Heart right ventricle (tissue), 16 donors: ENCODE measurements around the gene PFN3. TPM values are rescaled to one million over a fixed set of nuclear protein-coding genes. Genes with fewer than 3 reads are reported as not detected.

Experiments
- ATAC-seq, 8 donors: fragments of 200-7000 bp; cut with Tn5 transposase; one replicate each; pipeline ENCODE4 v1.9.1; 2020; ENCODE audit warnings: mild to moderate bottlenecking in 8 of 8, moderate library complexity in 8 of 8, moderate number of reproducible peaks in 1 of 8
- DNase-seq, 2 donors: peaks; one replicate each; pipeline ENCODE4 v3.0.0-alpha.2; 2020
- H3K27ac ChIP-seq, 10 donors: fragments of 200-600 bp; sonication (generic) in 2 of 10; one replicate each; pipeline versions ENCODE4 v1.5.0 to v1.8.0; 2020 to 2022; ENCODE audit warnings: mild to moderate bottlenecking in 3 of 10
- H3K27me3 ChIP-seq, 7 donors: fragments of 200-600 bp; one replicate each; pipeline ENCODE4 v1.8.0; 2021 to 2022; ENCODE audit warnings: mild to moderate bottlenecking in 2 of 7
- H3K36me3 ChIP-seq, 9 donors: fragments of 200-600 bp; sonication (generic) in 1 of 9; one replicate each; pipeline versions ENCODE4 v1.5.0 to v1.8.0; 2020 to 2022; ENCODE audit warnings: mild to moderate bottlenecking in 2 of 9
- H3K4me1 ChIP-seq, 9 donors: fragments of 200-600 bp; sonication (generic) in 1 of 9; one replicate each; pipeline versions ENCODE4 v1.5.0 to v1.8.0; 2020 to 2022; ENCODE audit warnings: mild to moderate bottlenecking in 4 of 9
- H3K4me3 ChIP-seq, 10 donors: fragments of 200-600 bp; sonication (generic) in 2 of 10; one replicate each; pipeline versions ENCODE4 v1.5.0 to v1.8.0; 2020 to 2022; ENCODE audit warnings: mild to moderate bottlenecking in 7 of 10, moderate library complexity in 2 of 10
- H3K9me3 ChIP-seq, 11 donors: fragments of 200-600 bp in 10 of 11; sonication (generic) in 2 of 11; one replicate each; pipeline versions ENCODE4 v1.5.0 to v1.8.0; 2013 to 2022; ENCODE audit warnings: mild to moderate bottlenecking in 2 of 11, control low read depth in 1 of 11, moderate library complexity in 1 of 11
- CTCF ChIP-seq, 9 donors: fragments of 200-600 bp; sonication (generic) in 2 of 9; IDR thresholded peaks; one replicate each; pipeline versions ENCODE4 v1.5.0 to v1.8.0; 2021 to 2022; ENCODE audit warnings: antibody characterized with exemption in 9 of 9, mild to moderate bottlenecking in 5 of 9, moderate library complexity in 1 of 9
- whole genome bisulfite sequencing, 2 donors: extraction: QIAGEN DNeasy Blood & Tissue Kit; methylation state at CpG; one replicate each; pipeline ENCODE4 v1.1.7; 2013; ENCODE audit warnings: inconsistent platforms in 1 of 2; 5-methylcytosine and 5-hydroxymethylcytosine counted together
- intact Hi-C, 10 donors: fragments of 100-400 bp; cut with DNase I; formaldehyde crosslinking; loops; one replicate each; pipeline versions ENCODE4 v1.11.1 to v1.14.2; 2022
- polyA plus RNA-seq, 2 donors: library from polyadenylated mRNA; stranded (reverse); fragments of 200-250 nt; gene quantifications; one replicate each; pipeline ENCODE4 v1.2.3, GENCODE V29; 2013
- total RNA-seq, 10 donors: library from RNA; stranded (reverse); fragmentation: NEBNext Ultra II Directional in 3 of 10; extraction: Animal tissue kit (Norgen Biotek cat#: 25700) in 3 of 10; gene quantifications; one replicate each; pipeline versions ENCODE4 v1.2.1 to v1.2.4, GENCODE V29; 2021 to 2023
- donor health status: Arrhythmogenic right ventricular cardiomyopathy.
- donor health status: ischemic (EF 13 %, LVEDD 7.1; RV severe dilation, severe dysfunction).
- donor health status: healthy with polysubstance abuse.
- donor health status: DM: no; HTN: yes; CAD: no.
- donor health status: DM: no; HTN: no; CAD: no.
- donor health status: ischemic (EF 25% LVEDD 6.9; RV normal size, moderate dysfunction).
- donor health status: ischemic (EF 25% LVEDD 5.7; RV mildly dilated, moderate dysfunction).
- donor health status: healthy.
- donor health status: DM: yes; HTN: yes; CAD: no.
- donor health status: Ischemic cardiomyopathy.
- donor health status: ischemic (EF 35%, LVEDD 5.7; RV mildly dilated, moderate dysfunction).
- donor health status: nonischemic (EF 11% LVEDD 7.7; RV severe dilation, severe dysfunction).
- donor health status: DM: yes; HTN: yes; CAD: no.
- donor health status: PGD.
- donor health status: ischemic (EF 29% LVEDD 5.4; RV normal size, mild dysfunction).
- donor health status: nonischemic (EF 23%, LVEDD 6.1; RV moderate dilation, normal function).

PFN3 gene
- total and polyA plus RNA-seq, 12 donors = not detected

GRCh38 chr5:177427211-177427822 is 26.9 kb upstream of the PFN3 start:
- ATAC-seq (no peak), DNase-seq (no peak)
- Histone ChIP-seq H3K4me1 (peaks cover 16 to 65% (median 40%) of the 10 kb centered on the region in 9 donors), H3K4me3 (peak overlapping the region; percentile 75 to 99 (median 92)), H3K27me3 (no peaks in the 10 kb centered on the region), H3K27ac (peak overlapping the region in 9 of 10 donors; percentile 83 to 96 (median 89)), H3K9me3 (no peaks in the 10 kb centered on the region), H3K36me3 (peaks cover 0 to 27% (median 3%) of the 10 kb centered on the region in 9 donors)
- 15% methylated on average over 11 of the region's 11 CpGs for WGBS, 2 donors
- intact Hi-C loops = loop anchor here in 1 of 10 donors (2.0 kb wide), 1 partner anchor 69 kb away; the partner anchor contains the start of gene PDLIM7
- TF ChIP-seq CTCF (IDR thresholded peaks at IDR 0.05) = no peak

GRCh38 chr5:177426566-177427210 is 26.2 kb upstream of the PFN3 start, which contains the start of gene GRK6:
GRK6 (plus strand) TSS chr5:177426676; CDS start chr5:177426846, 170 bp downstream.
- Histone ChIP-seq H3K36me3 (peaks cover 0 to 21% (median 0%) of the 10 kb centered on the region in 9 donors), H3K27ac (peak within 1 kb of the TSS; percentile 85 to 96 (median 94)), H3K4me3 (peak within 1 kb of the TSS; percentile 75 to 99 (median 92)), H3K27me3 (no peaks in the 10 kb centered on the region), H3K4me1 (peaks cover 16 to 59% (median 34%) of the 10 kb centered on the region in 9 donors), H3K9me3 (no peaks in the 10 kb centered on the region)
- ATAC-seq (no peak), DNase-seq (peak; percentile 51 to 56)
- 0 to 1% methylated on average over 75 to 82 of the region's 82 CpGs for WGBS, 2 donors
- TF ChIP-seq CTCF (IDR thresholded peaks at IDR 0.05) = no peak
- intact Hi-C loops = loop anchor here in 1 of 10 donors (2.0 kb wide), 1 partner anchor 70 kb away; the partner anchor contains the start of gene PDLIM7

- WGBS, 2 donors = 0% methylated on average over 51 to 52 of the region's 52 CpGs
- ATAC-seq = peak; percentile 96 to 98 (median 97)
- peak; percentile 98 to 100 for DNase-seq
- Histone ChIP-seq H3K4me3 (peak overlapping the region; percentile 16 to 94 (median 58)), H3K36me3 (peaks cover 0 to 14% (median 0%) of the 10 kb centered on the region in 9 donors), H3K27me3 (no peaks in the 10 kb centered on the region), H3K27ac (peak overlapping the region; percentile 85 to 96 (median 92)), H3K9me3 (no peaks in the 10 kb centered on the region), H3K4me1 (peaks cover 16 to 52% (median 27%) of the 10 kb centered on the region in 9 donors)
- intact Hi-C loops = loop anchor here in 2 of 10 donors (2.0 kb wide), 2 partner anchors 29 to 71 kb away; partner anchors contain the start of gene PDLIM7 (in 1 of the 2)
- no peak for TF ChIP-seq CTCF (IDR thresholded peaks at IDR 0.05)
Observed at GRCh38 chr5:177425801-177426565, 25.5 kb upstream of the PFN3 start.
